OCI-LY1 (cell line): ENCODE results near the gene NEK6.

Experiments used
- H2AFZ ChIP-seq: fragments of 200-600 bp; sonication (generic), shearing (Covaris generic); 2 replicates; pipeline ENCODE4 v1.6.0; 2014; ENCODE audit warnings: antibody characterized with exemption, mild to moderate bottlenecking, low read length
- H3F3A ChIP-seq: fragments of 200-600 bp; sonication (generic), shearing (Covaris generic); 2 replicates; pipeline ENCODE4 v1.6.0; 2014; ENCODE audit warnings: mild to moderate bottlenecking, antibody characterized with exemption, low read length, moderate library complexity; ENCODE audit not compliant: insufficient read depth
- H3K27ac ChIP-seq: fragments of 200-600 bp; sonication (generic); 2 replicates; pipeline ENCODE4 v1.5.1; 2014; ENCODE audit warnings: low read length, mixed run types, mild to moderate bottlenecking, low read depth; ENCODE audit not compliant: poor library complexity, severe bottlenecking
- H3K27me3 ChIP-seq: fragments of 200-600 bp; sonication (generic); 2 replicates; pipeline ENCODE4 v1.6.0; 2014; ENCODE audit warnings: antibody characterized with exemption, mild to moderate bottlenecking, low read length, moderate library complexity; ENCODE audit not compliant: insufficient read depth
- H3K36me3 ChIP-seq: fragments of 200-600 bp; sonication (generic); 2 replicates; pipeline ENCODE4 v1.6.1; 2014; ENCODE audit warnings: mild to moderate bottlenecking, antibody characterized with exemption, low read length, moderate library complexity, mixed read lengths; ENCODE audit not compliant: insufficient read depth
- H3K4me1 ChIP-seq: fragments of 200-600 bp; sonication (generic); 2 replicates; pipeline ENCODE4 v1.5.1; 2014; ENCODE audit warnings: mild to moderate bottlenecking, low read length, moderate library complexity; ENCODE audit not compliant: insufficient read depth, severe bottlenecking
- H3K4me2 ChIP-seq: fragments of 200-600 bp; sonication (generic), shearing (Covaris generic); 2 replicates; pipeline ENCODE4 v1.6.1; 2014; ENCODE audit warnings: low read length
- H3K4me3 ChIP-seq: fragments of 200-600 bp; sonication (generic); 2 replicates; pipeline ENCODE4 v1.5.1; 2014; ENCODE audit warnings: low read length, low read depth, mild to moderate bottlenecking, mixed read lengths; ENCODE audit not compliant: poor library complexity, severe bottlenecking
- H3K79me2 ChIP-seq: fragments of 200-600 bp; shearing (Covaris generic); 2 replicates; pipeline ENCODE4 v1.6.1; 2016; ENCODE audit warnings: mixed run types, low read length, mixed read lengths; ENCODE audit not compliant: insufficient read depth
- H3K9ac ChIP-seq: fragments of 200-600 bp; sonication (generic), shearing (Covaris generic); 2 replicates; pipeline ENCODE4 v1.6.1; 2014; ENCODE audit warnings: mild to moderate bottlenecking, low read length, mixed read lengths
- H3K9me2 ChIP-seq: fragments of 200-600 bp; sonication (generic), shearing (Covaris generic); 2 replicates; pipeline ENCODE4 v1.6.1; 2014; ENCODE audit warnings: low read depth, mild to moderate bottlenecking, low read length, mixed read lengths
- H3K9me3 ChIP-seq: fragments of 200-600 bp; shearing (Covaris generic); 2 replicates; pipeline ENCODE4 v1.6.1; 2014; ENCODE audit warnings: low read length, mixed read lengths
- H4K20me1 ChIP-seq: fragments of 200-600 bp; sonication (generic), shearing (Covaris generic); 2 replicates; pipeline ENCODE4 v1.6.0; 2016; ENCODE audit warnings: mild to moderate bottlenecking, low read length; ENCODE audit not compliant: insufficient read depth
- EZH2 ChIP-seq: fragments of 200-600 bp; sonication (generic), shearing (Covaris generic); IDR thresholded peaks from 2 replicates; pipeline ENCODE4 v1.8.0; 2017; ENCODE audit warnings: borderline replicate concordance, mixed run types, mild to moderate bottlenecking, antibody characterized with exemption, low read length, moderate library complexity, mixed read lengths
- TF ChIP-seq, protein P1 (sequence below): fragments of 200-600 bp; sonication (generic), shearing (Covaris generic); IDR thresholded peaks from 2 replicates; pipeline ENCODE4 v1.5.1; 2017; ENCODE audit warnings: mild to moderate bottlenecking, antibody characterized with exemption, low read length, moderate library complexity, mixed read lengths

NEK6 gene

DNA sequence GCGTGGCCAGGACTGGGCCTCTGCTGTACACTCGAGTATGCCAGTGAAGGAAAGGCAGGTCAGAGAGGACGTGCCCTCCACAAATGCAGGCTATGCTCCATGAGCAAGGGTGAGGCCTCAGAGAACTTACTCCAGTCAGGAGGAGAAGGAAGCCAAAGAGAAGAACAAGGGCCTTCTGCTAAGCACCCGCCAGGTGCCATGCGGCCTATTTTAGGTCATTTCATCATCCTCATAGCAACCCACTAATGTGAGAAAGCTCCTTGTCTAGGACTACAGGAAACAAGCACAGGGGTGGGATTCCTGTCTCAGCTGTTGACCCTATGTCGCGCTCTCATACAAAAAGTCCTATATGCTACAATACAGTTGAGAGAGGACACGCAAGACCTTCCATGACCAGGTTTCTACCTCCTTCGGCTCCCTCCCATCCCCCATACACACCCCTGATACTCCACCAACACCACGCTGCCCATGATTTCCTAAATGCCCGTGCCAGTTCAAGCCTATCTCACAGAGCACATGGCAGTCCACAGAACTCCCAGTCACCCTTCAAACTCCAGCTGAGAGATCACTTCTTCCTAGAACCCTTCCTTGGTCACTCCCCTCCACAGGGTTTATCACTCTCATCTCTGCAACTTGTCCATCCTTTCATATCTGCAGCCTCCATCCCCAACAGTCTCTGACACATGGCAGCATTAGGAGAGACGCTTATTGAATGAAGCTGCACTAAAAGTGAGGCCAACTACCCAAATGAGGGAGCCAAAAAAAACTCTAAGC lies 130.7 kb downstream of the NEK6 start:
- H3K4me2 ChIP-seq: no peak overlapping the region
- no peaks in the 10 kb centered on the region for H3K9me2 ChIP-seq
- H3K4me3 ChIP-seq: no peak overlapping the region
- no peak overlapping the region for H3K9ac ChIP-seq
- H4K20me1 ChIP-seq: no peaks in the 10 kb centered on the region
- no peaks in the 10 kb centered on the region for H3K27me3 ChIP-seq
- H3K79me2 ChIP-seq: peaks cover 65% of the 10 kb centered on the region
- H3K4me1 ChIP-seq: no peaks in the 10 kb centered on the region
- no peak for TF ChIP-seq EZH2
- peaks cover 26% of the 10 kb centered on the region; the same call in 1 of the 2 replicates for H3K36me3 ChIP-seq
- H3K9me3 ChIP-seq: no peaks in the 10 kb centered on the region
- no peaks in the 10 kb centered on the region for H3F3A ChIP-seq
- H3K27ac ChIP-seq: no peak overlapping the region
- H2AFZ ChIP-seq: no peak overlapping the region

DNA sequence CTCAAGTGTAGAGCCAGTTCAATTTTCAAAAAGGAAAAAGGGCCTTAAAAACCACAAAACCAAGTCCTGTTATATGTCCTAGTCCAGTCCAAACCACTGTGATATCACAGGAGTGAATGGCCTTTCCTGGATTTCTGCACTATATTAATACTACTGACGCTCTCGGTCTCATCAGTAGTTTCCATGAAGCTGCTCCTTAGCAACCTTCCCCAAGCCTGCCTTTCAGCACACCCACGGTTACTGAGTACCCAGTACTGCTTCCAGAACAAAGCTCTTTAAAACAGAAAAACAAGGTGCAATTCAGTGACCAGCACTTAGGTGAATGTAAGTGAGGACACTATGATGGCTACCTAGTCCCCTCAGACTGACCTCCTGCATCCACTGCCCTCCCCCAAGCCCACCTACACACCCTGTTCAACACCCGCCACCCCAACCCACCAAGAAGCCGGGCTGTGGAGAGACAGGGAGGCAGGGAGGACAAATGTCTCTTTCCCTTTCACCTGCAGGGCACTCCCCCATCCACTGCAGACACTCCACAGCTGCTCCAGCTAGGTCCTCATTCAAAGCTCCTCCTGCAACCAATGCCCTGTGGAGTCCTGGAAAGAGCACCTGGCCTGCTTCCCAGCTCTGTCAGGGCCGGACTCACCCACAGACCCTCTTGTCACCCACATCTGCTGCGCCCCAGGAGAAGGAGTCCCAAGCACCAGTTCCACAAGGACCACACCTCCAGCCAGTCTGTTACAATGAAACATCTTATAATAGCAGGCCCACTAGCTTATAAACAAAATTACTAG lies 131.6 kb downstream of the NEK6 start:
- H4K20me1 ChIP-seq: no peaks in the 10 kb centered on the region
- H3K9me3 ChIP-seq: no peaks in the 10 kb centered on the region
- H3K4me1 ChIP-seq: peaks cover 2% of the 10 kb centered on the region
- H3K9ac ChIP-seq: no peak overlapping the region
- no peaks in the 10 kb centered on the region for H3F3A ChIP-seq
- H3K4me2 ChIP-seq: no peak overlapping the region
- no peak for TF ChIP-seq EZH2
- TF ChIP-seq, protein P1, sequence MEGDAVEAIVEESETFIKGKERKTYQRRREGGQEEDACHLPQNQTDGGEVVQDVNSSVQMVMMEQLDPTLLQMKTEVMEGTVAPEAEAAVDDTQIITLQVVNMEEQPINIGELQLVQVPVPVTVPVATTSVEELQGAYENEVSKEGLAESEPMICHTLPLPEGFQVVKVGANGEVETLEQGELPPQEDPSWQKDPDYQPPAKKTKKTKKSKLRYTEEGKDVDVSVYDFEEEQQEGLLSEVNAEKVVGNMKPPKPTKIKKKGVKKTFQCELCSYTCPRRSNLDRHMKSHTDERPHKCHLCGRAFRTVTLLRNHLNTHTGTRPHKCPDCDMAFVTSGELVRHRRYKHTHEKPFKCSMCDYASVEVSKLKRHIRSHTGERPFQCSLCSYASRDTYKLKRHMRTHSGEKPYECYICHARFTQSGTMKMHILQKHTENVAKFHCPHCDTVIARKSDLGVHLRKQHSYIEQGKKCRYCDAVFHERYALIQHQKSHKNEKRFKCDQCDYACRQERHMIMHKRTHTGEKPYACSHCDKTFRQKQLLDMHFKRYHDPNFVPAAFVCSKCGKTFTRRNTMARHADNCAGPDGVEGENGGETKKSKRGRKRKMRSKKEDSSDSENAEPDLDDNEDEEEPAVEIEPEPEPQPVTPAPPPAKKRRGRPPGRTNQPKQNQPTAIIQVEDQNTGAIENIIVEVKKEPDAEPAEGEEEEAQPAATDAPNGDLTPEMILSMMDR: no peak
- H2AFZ ChIP-seq: no peak overlapping the region
- peaks cover 21% of the 10 kb centered on the region; the same call in 1 of the 2 replicates for H3K36me3 ChIP-seq
- H3K79me2 ChIP-seq: peaks cover 66% of the 10 kb centered on the region
- no peaks in the 10 kb centered on the region for H3K27me3 ChIP-seq
- H3K9me2 ChIP-seq: no peaks in the 10 kb centered on the region
- no peak overlapping the region for H3K27ac ChIP-seq
- no peak overlapping the region for H3K4me3 ChIP-seq

DNA sequence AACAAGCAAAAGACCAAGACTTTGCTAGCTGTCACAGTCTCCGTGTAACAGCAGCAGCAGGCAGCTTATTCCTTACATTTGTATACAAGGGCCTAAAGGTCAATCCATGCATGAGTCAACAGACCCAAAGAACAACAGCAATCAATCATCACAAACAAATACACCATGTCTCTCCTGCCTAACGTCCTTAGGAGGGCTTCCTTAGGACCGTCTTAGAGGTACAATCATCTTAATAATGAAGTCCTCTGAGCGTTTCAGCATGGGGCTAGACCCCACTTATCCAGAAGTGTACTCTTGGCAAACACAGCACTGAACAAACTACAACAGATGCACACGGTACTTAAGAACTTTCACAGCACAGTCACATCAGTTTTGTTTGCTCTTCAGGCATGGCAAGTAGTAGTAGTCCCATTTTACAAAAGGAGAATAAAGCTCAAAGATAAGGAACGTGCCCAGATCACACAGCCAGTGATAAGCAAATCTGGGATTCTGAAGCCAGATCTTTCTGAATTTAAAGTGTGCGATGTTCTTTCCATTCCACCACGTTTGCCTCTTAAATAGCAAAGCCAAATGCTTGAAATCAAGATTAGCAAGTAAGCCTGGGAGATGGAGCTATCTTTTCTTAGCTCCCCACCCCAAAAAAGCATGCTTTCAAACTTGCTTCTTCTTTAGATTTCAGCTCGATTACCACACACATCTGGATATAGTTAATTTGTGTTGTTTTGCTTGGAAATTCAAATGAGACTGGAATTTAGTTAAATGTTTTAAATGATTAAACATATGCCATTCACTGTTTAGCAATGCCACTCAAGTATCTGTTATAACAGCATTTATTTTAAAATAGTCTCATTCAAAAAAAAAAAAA lies 133.3 kb downstream of the NEK6 start:
- Histone ChIP-seq H3K9me3 (no peaks in the 10 kb centered on the region), H3K36me3 (peaks cover 22% of the 10 kb centered on the region; the same call in 1 of the 2 replicates), H3K4me3 (no peak overlapping the region), H4K20me1 (no peaks in the 10 kb centered on the region), H3K79me2 (peaks cover 68% of the 10 kb centered on the region), H3K9me2 (no peaks in the 10 kb centered on the region), H3K4me1 (peaks cover 3% of the 10 kb centered on the region), H2AFZ (no peak overlapping the region), H3K4me2 (no peak overlapping the region), H3F3A (no peaks in the 10 kb centered on the region), H3K9ac (no peak overlapping the region), H3K27me3 (no peaks in the 10 kb centered on the region), H3K27ac (no peak overlapping the region)
- TF ChIP-seq, protein P1: no peak
- no peak for TF ChIP-seq EZH2
